ENCODE data around the gene CDK12.
"Not testable (repeated sequence)": the region's sequence is repeated elsewhere in the genome, so short reads cannot be mapped to it uniquely, and the experiment has no call there.

DNA sequence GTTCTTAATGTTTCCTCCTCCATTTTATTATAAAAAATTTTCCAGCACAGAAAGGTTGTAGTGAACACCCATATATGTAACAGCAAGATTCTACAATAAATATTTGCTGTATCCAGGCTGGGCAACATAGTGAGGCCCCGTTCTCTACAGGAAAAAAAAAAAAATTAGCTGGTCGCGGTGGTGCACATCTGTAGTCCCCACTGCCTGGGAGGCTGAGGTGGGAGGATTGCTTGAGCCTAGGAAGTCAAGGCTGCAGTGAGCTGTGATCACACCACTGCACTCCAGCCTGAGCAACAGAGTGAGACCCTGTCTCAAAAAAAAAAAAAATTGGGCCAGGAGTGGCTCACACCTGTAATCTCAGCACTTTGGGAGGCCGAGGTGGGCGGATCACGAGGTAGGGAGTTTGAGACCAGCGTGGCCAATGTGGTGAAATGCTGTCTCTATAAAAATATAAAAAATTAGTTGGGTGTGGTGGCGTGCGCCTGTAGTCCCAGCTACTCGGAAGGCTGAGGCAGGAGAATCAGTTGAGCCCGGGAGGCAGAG is 3.4 kb downstream of the CDK12 start:
- TF ChIP-seq, protein P1, sequence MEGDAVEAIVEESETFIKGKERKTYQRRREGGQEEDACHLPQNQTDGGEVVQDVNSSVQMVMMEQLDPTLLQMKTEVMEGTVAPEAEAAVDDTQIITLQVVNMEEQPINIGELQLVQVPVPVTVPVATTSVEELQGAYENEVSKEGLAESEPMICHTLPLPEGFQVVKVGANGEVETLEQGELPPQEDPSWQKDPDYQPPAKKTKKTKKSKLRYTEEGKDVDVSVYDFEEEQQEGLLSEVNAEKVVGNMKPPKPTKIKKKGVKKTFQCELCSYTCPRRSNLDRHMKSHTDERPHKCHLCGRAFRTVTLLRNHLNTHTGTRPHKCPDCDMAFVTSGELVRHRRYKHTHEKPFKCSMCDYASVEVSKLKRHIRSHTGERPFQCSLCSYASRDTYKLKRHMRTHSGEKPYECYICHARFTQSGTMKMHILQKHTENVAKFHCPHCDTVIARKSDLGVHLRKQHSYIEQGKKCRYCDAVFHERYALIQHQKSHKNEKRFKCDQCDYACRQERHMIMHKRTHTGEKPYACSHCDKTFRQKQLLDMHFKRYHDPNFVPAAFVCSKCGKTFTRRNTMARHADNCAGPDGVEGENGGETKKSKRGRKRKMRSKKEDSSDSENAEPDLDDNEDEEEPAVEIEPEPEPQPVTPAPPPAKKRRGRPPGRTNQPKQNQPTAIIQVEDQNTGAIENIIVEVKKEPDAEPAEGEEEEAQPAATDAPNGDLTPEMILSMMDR (conservative IDR thresholded peaks at IDR 0.05; ENCODE audit: low read depth, low read length), result not testable (repeated sequence)
- not testable (repeated sequence) for TF ChIP-seq EZH2 (IDR thresholded peaks at IDR 0.05; ENCODE audit: low read length, unreplicated experiment); EZH2phosphoT487 (IDR thresholded peaks at IDR 0.05; ENCODE audit: borderline replicate concordance, low read length)

All from PC-3 (cell line).